HepG2 (cell line): ENCODE measurements around the gene STX5. TPM values are rescaled to one million over a fixed set of nuclear protein-coding genes. Genes with fewer than 3 reads are reported as not detected.
A peak's percentile ranks its signal among the peaks of the same experiment; 100 is the strongest.

ENCODE experiments used
- AGO2 ChIP-seq: fragments of 200-400 bp; formaldehyde crosslinking; optimal IDR thresholded peaks from 2 replicates; pipeline ENCODE3; 2017; ENCODE audit warnings: mild to moderate bottlenecking, low read depth, low read length, moderate library complexity
- FOXM1 ChIP-seq: sonication (generic); formaldehyde crosslinking; IDR thresholded peaks from 2 replicates; pipeline ENCODE4 v1.5.0; 2020; ENCODE audit warnings: missing genetic modification reagents
- HBP1 ChIP-seq: IDR thresholded peaks from 2 replicates; pipeline ENCODE4 v1.6.1; 2016; ENCODE audit warnings: low read depth, control low read depth
- IRF1 ChIP-seq: sonication (generic); formaldehyde crosslinking; IDR thresholded peaks from 2 replicates; pipeline ENCODE4 v1.4.0; 2020; ENCODE audit warnings: low read depth, mild to moderate bottlenecking, missing genetic modification reagents
- MAFK ChIP-seq, 2 experiments: IDR thresholded peaks in 1 of 2; conservative IDR thresholded peaks in 1 of 2; 2 replicates each; pipeline ENCODE4 v1.6.1; 2011; ENCODE audit warnings: improper control_type of control experiment in 2 of 2, low read length in 2 of 2
- NR1H2 ChIP-seq: sonication (generic); formaldehyde crosslinking; IDR thresholded peaks from 2 replicates; pipeline ENCODE4 v1.8.1; 2022; ENCODE audit warnings: low read depth, missing genetic modification reagents, borderline replicate concordance
- NR2F6 ChIP-seq, 2 experiments: IDR thresholded peaks; 2 replicates each; pipeline ENCODE4 v1.6.1; 2016; ENCODE audit warnings: antibody characterized with exemption in 1 of 2, mild to moderate bottlenecking in 1 of 2
- PHF5A ChIP-seq: IDR thresholded peaks from one replicate; pipeline ENCODE4 v1.6.1; 2018; ENCODE audit warnings: low read depth, missing genetic modification reagents; ENCODE audit not compliant: unreplicated experiment
- POLR2AphosphoS2 ChIP-seq: IDR thresholded peaks from 2 replicates; pipeline ENCODE4 v1.6.1; 2011; ENCODE audit warnings: low read depth, low read length, improper control_type of control experiment
- REST ChIP-seq, 2 experiments: IDR thresholded peaks; 2 replicates each; pipeline ENCODE4 v1.6.1; 2011 to 2012; ENCODE audit warnings: low read length in 2 of 2, borderline replicate concordance in 1 of 2, low read depth in 1 of 2, mild to moderate bottlenecking in 1 of 2, moderate library complexity in 1 of 2
- RFX1 ChIP-seq: fragments of 450-650 bp; IDR thresholded peaks from 2 replicates; pipeline ENCODE4 v1.6.1; 2017
- SALL1 ChIP-seq: sonication (generic); formaldehyde crosslinking; IDR thresholded peaks from 2 replicates; pipeline ENCODE4 v1.8.0; 2022; ENCODE audit warnings: mild to moderate bottlenecking, missing genetic modification reagents
- ZFP36L1 ChIP-seq: sonication (generic); formaldehyde crosslinking; IDR thresholded peaks from 2 replicates; pipeline ENCODE4 v1.8.0; 2022; ENCODE audit warnings: mild to moderate bottlenecking, missing genetic modification reagents, moderate library complexity
- ZNF207 ChIP-seq: fragments of 450-650 bp; IDR thresholded peaks from 2 replicates; pipeline ENCODE4 v1.6.1; 2016; ENCODE audit warnings: antibody characterized with exemption, borderline replicate concordance
- ZNF263 ChIP-seq: sonication (generic); formaldehyde crosslinking; IDR thresholded peaks from 2 replicates; pipeline ENCODE4 v1.4.0; 2020; ENCODE audit warnings: missing genetic modification reagents
- ZNF704 ChIP-seq: sonication (generic); formaldehyde crosslinking; IDR thresholded peaks from 2 replicates; pipeline ENCODE4 v1.8.1; 2023; ENCODE audit warnings: mild to moderate bottlenecking, inconsistent platforms, moderate library complexity, missing genetic modification reagents, borderline replicate concordance
- ZNF749 ChIP-seq: sonication (generic); formaldehyde crosslinking; IDR thresholded peaks from 2 replicates; pipeline ENCODE4 v1.8.0; 2022; ENCODE audit warnings: mild to moderate bottlenecking, missing genetic modification reagents, moderate library complexity, borderline replicate concordance
- ZSCAN12 ChIP-seq: sonication (generic); formaldehyde crosslinking; IDR thresholded peaks from 2 replicates; pipeline ENCODE4 v1.9.0; 2021; ENCODE audit warnings: mild to moderate bottlenecking, missing genetic modification reagents
- ZSCAN20 ChIP-seq: sonication (generic); formaldehyde crosslinking; IDR thresholded peaks from 2 replicates; pipeline ENCODE4 v1.4.0; 2020; ENCODE audit warnings: missing genetic modification reagents, mild to moderate bottlenecking, borderline replicate concordance
- polyA plus RNA-seq, 8 experiments: library from polyadenylated mRNA; depleted of rRNA in 3 of 8; stranded (reverse) in 7 of 8; unstranded in 1 of 8; fragments of >200 nt; fragmentation: Illumina TruSeq in 4 of 8; extraction: Trizol in 4 of 8; gene quantifications; 2 replicates each; pipeline versions ENCODE4 v1.2.1 to v1.2.3, GENCODE V29; 2011 to 2016; ENCODE audit warnings: low read depth in 4 of 8, missing spikeins in 1 of 8, mixed read lengths in 1 of 8; ENCODE audit not compliant: insufficient read depth in 1 of 8
- total RNA-seq, 5 experiments: library from RNA; depleted of rRNA; stranded (reverse); fragments of >200 nt; fragmentation: Illumina TruSeq; extraction: Trizol; gene quantifications; 2 replicates each; pipeline ENCODE4 v1.2.3, GENCODE V29; 2016; ENCODE audit warnings: low read depth in 1 of 5

STX5 gene
- total and polyA plus RNA-seq, 2 of the 13 experiments (the other 11 are each of a cell fraction or from before 2014, with no cell fraction given): 26.9 to 30.0 TPM

- 0 out of 2 replicates have a peak, but pooled peaks have one; percentile 45 for TF ChIP-seq ZNF704 (CRISPR knock-in tag)
- TF ChIP-seq ZSCAN20 (CRISPR knock-in tag): no peak
- no peak for TF ChIP-seq POLR2AphosphoS2
- no peak for TF ChIP-seq FOXM1 (CRISPR knock-in tag)
- peak; percentile 81; the same call in 1 of the 2 replicates for TF ChIP-seq HBP1 (CRISPR knock-in tag)
- 0 out of 2 replicates have a peak, but pooled peaks have one; percentile 72 for TF ChIP-seq NR1H2
- peak; percentile 57 for TF ChIP-seq PHF5A (CRISPR knock-in tag)
- peak; percentile 82; the same call in 1 of the 2 replicates for TF ChIP-seq SALL1
- TF ChIP-seq REST (IDR thresholded peaks at IDR 0.05; ENCODE audit: borderline replicate concordance in 1 of 2, low read depth in 1 of 2, low read length in 2 of 2): peak in 1 of 2 experiments; percentile 48; a peak in 1 of 4 replicates
- peak; percentile 58; the same call in 1 of the 2 replicates for TF ChIP-seq ZFP36L1 (CRISPR knock-in tag)
- TF ChIP-seq ZNF207: no peak
- TF ChIP-seq NR2F6 (IDR thresholded peaks at IDR 0.05): no peak
- TF ChIP-seq NR2F6 (CRISPR knock-in tag; IDR thresholded peaks at IDR 0.05): peak; percentile 63; the same call in 1 of the 2 replicates
- peak; percentile 55; the same call in 1 of the 2 replicates for TF ChIP-seq ZNF263 (CRISPR knock-in tag)
- no peak for TF ChIP-seq ZNF749 (CRISPR knock-in tag)
- 0 out of 2 replicates have a peak, but pooled peaks have one; percentile 84 for TF ChIP-seq IRF1 (CRISPR knock-in tag)
- peak; percentile 88 for TF ChIP-seq AGO2
- no peak for TF ChIP-seq RFX1
- no peak; a peak in 1 of 4 replicates for TF ChIP-seq MAFK (conservative IDR thresholded peaks at IDR 0.05 in 1 of 2, IDR thresholded peaks at IDR 0.05 in 1 of 2; ENCODE audit: low read length in 2 of 2)
- no peak for TF ChIP-seq ZSCAN12 (CRISPR knock-in tag)
Measured at GRCh38 chr11:62839050-62839945, 7.4 kb upstream of the STX5 start, which contains the start of gene WDR74 (continued).
